Adrenal gland (tissue), 12 donors: ENCODE measurements around the gene NANOS3. TPM values are rescaled to one million over a fixed set of nuclear protein-coding genes. Genes with fewer than 3 reads are reported as not detected.

Experiments used
- DNase-seq, 7 donors: peaks; one replicate each; pipeline ENCODE4 v3.0.0-alpha.2; 2019 to 2020
- H3K27ac ChIP-seq, 5 donors: fragments of 200-600 bp; sonication (generic) in 4 of 5; 1 replicate in 3 of 5; 2 replicates in 2 of 5; pipeline versions ENCODE4 v1.5.1 to v1.8.0; 2016 to 2020; ENCODE audit warnings: mild to moderate bottlenecking in 1 of 5
- H3K27me3 ChIP-seq: fragments of 200-600 bp; 2 replicates; pipeline ENCODE4 v1.8.0; 2021
- H3K36me3 ChIP-seq, 2 donors: fragments of 200-600 bp; replicated peaks in 1 of 2; 1 replicate in 1 of 2; 2 replicates in 1 of 2; pipeline versions ENCODE4 v1.5.1 to v1.8.0; 2018 to 2022
- H3K4me1 ChIP-seq, 2 donors: fragments of 200-600 bp; replicated peaks in 1 of 2; 1 replicate in 1 of 2; 2 replicates in 1 of 2; pipeline versions ENCODE4 v1.5.1 to v1.8.0; 2018 to 2021
- H3K4me3 ChIP-seq, 4 donors: fragments of 200-600 bp; sonication (generic) in 3 of 4; one replicate each; pipeline ENCODE4 v1.5.1; 2016 to 2018
- H3K9me3 ChIP-seq, 3 donors: fragments of 200-600 bp; sonication (generic) in 1 of 3; replicated peaks in 1 of 3; 1 replicate in 2 of 3; 2 replicates in 1 of 3; pipeline versions ENCODE4 v1.5.1 to v1.8.0; 2016 to 2021
- POLR2A ChIP-seq, 2 donors: fragments of 450-650 bp; IDR thresholded peaks; one replicate each; pipeline ENCODE4 v1.6.1; 2017; ENCODE audit warnings: antibody characterized with exemption in 2 of 2, mild to moderate bottlenecking in 2 of 2, moderate library complexity in 1 of 2
- WGBS, 4 donors: extraction: QIAGEN DNeasy Blood & Tissue Kit in 2 of 4; methylation state at CpG; one replicate each; pipeline versions ENCODE4 v1.1.5 to v1.1.7; 2013 to 2017; 5-methylcytosine and 5-hydroxymethylcytosine counted together
- intact Hi-C, 2 donors: fragments of 100-400 bp; cut with DNase I; formaldehyde crosslinking; loops; one replicate each; pipeline versions ENCODE4 v1.14.1 to v1.15.0; 2022 to 2023
- microRNA counts, 2 donors: library from miRNA; unstranded; fragments of <30 nt; microRNA quantifications; one replicate each; lab custom pipeline; 2016
- microRNA-seq, 3 donors: library from miRNA; unstranded; fragments of <30 nt; microRNA quantifications; one replicate each; pipeline ENCODE4, GENCODE V29; 2017 to 2020
- polyA plus RNA-seq, 3 donors: library from polyadenylated mRNA; stranded (reverse); fragments of 200-250 nt in 2 of 3; fragments of 350-450 nt in 1 of 3; fragmentation: Illumina TruSeq in 1 of 3; extraction: RNeasy Lipid Tissue Mini Kit (QIAGEN cat#74804) in 1 of 3; gene quantifications; one replicate each; pipeline ENCODE4 v1.2.3, GENCODE V29; 2013 to 2014
- small RNA-seq, 2 donors: library from RNA; depleted of rRNA; stranded (forward); fragments of <200 nt; gene quantifications; one replicate each; pipeline ENCODE3, GENCODE V24; 2016
- total RNA-seq, 9 donors: library from RNA; depleted of rRNA in 4 of 9; stranded (reverse); fragments of >200 nt in 4 of 9; fragments of 120-200 nt in 1 of 9; fragmentation: NEBNext Ultra II Directional in 1 of 9; extraction: Animal tissue kit (Norgen Biotek cat#: 25700) in 1 of 9; gene quantifications; one replicate each; pipeline versions ENCODE4 v1.1.0 to v1.2.4, GENCODE V29; 2013 to 2023
- TF ChIP-seq, protein P1 (sequence below), 6 experiments: fragments of 450-650 bp in 4 of 6; fragments of 200-600 bp in 2 of 6; sonication (generic) in 1 of 6; IDR thresholded peaks; 1 replicate in 5 of 6; 2 replicates in 1 of 6; pipeline versions ENCODE4 v1.5.1 to v1.8.0; 2016 to 2021; ENCODE audit warnings: antibody characterized with exemption in 6 of 6, mild to moderate bottlenecking in 2 of 6, moderate library complexity in 1 of 6
- donor health status: healthy with polysubstance abuse.
- donor health status: Bipolar disorder and iron deficiency.
- donor health status: DM: yes; HTN: yes; CAD: no.
- donor health status: DM: no; HTN: no; CAD: no.
- donor health status: DM: no; HTN: no; CAD: no.
- donor health status: DM: yes; HTN: yes; CAD: no.

Gene NANOS3
- total and polyA plus RNA-seq, 12 donors: 0.28 to 1.9 (median 1.3) TPM; not detected in 8

DNA sequence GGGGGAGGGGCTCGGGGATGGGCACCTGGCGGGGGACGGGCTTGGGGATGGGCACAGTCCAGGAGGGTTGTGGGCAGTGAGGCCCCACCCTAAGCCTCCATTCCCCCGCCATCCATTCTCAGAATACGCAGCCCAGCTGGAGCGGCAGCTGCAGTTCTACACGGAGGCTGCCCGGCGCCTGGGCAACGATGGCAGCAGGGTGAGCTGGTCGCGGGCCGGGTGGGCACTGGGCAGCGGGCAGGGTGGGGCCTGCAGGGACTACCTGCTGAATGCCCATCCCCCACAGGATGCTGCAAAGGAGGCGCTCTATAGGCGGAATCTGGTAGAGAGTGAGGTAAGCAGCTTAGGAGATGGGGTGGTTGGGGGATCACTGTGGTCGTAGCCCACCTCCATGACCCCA is 53.0 kb downstream of the NANOS3 start:
- H3K36me3 ChIP-seq: peaks cover 0 to 21% of the 10 kb centered on the region in 2 donors
- no peak for DNase-seq
- TF ChIP-seq POLR2A (IDR thresholded peaks at IDR 0.05): no peak
- TF ChIP-seq, protein P1, sequence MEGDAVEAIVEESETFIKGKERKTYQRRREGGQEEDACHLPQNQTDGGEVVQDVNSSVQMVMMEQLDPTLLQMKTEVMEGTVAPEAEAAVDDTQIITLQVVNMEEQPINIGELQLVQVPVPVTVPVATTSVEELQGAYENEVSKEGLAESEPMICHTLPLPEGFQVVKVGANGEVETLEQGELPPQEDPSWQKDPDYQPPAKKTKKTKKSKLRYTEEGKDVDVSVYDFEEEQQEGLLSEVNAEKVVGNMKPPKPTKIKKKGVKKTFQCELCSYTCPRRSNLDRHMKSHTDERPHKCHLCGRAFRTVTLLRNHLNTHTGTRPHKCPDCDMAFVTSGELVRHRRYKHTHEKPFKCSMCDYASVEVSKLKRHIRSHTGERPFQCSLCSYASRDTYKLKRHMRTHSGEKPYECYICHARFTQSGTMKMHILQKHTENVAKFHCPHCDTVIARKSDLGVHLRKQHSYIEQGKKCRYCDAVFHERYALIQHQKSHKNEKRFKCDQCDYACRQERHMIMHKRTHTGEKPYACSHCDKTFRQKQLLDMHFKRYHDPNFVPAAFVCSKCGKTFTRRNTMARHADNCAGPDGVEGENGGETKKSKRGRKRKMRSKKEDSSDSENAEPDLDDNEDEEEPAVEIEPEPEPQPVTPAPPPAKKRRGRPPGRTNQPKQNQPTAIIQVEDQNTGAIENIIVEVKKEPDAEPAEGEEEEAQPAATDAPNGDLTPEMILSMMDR (IDR thresholded peaks at IDR 0.05): no peak

More for the DNA sequence above, 53.0 kb downstream of the NANOS3 start:
- WGBS, 4 donors: 85 to 89% (median 88%) methylated on average over 11 to 17 of the region's 17 CpGs; no CpG with 5 or more reads in 1 of the 4 donors
- Histone ChIP-seq H3K9me3 (no peaks in the 10 kb centered on the region), H3K4me1 (no peaks in the 10 kb centered on the region), H3K27ac (no peak overlapping the region), H3K27me3 (no peaks in the 10 kb centered on the region), H3K4me3 (no peak overlapping the region)
- intact Hi-C loops: no loop called here

MicroRNA genes within 50 kb of the gene (microRNA counts, 767-probe panel; counts per million panel counts)
- microRNA hsa-miR-181c-5p (lab: Ali Mortazavi, UCI) (2,395 to 2,836 counts per million in 2 donors), microRNA hsa-miR-23a-3p (lab: Ali Mortazavi, UCI) (6,904 to 8,358 counts per million in 2 donors), microRNA hsa-miR-24-3p (lab: Ali Mortazavi, UCI) (5,270 to 6,334 counts per million in 2 donors), microRNA hsa-miR-27a-3p (lab: Ali Mortazavi, UCI) (2,786 to 4,268 counts per million in 2 donors)

Small RNAs within 50 kb of the gene (microRNA-seq; reads per million reads assigned to microRNA genes)
- gene MIR181C: 99.2 to 309 (median 125) reads per million in 3 donors
- gene MIR181D: 116 to 211 (median 140) reads per million in 3 donors

Small RNAs within 50 kb of the gene (small RNA-seq; reads per million reads assigned to genes)
- gene MIR181C (23.2 to 82.7 reads per million in 2 donors), gene MIR181D (19.1 to 55.1 reads per million in 2 donors)

Other genes starting within 250 kb of the NANOS3 start
- gene MRI1, start 112.6 kb upstream of the NANOS3 start, total RNA-seq: 10 to 100 TPM; 16.8 to 69.6 (median 42.9) TPM
- gene MRI1, start 112.6 kb upstream of the NANOS3 start, polyA plus RNA-seq: 10 to 100 TPM; 11.9 to 34.6 (median 20.5) TPM
- 100 to 1,000 TPM in 8 of 9 donors, 10 to 100 TPM in 1; 95.8 to 224 (median 162) TPM for gene C19orf53, start 102.7 kb upstream of the NANOS3 start, total RNA-seq
- gene C19orf53, start 102.7 kb upstream of the NANOS3 start, polyA plus RNA-seq: 100 to 1,000 TPM; 134 to 459 (median 340) TPM
- gene ZSWIM4, start 81.7 kb upstream of the NANOS3 start, total RNA-seq: 10 to 100 TPM in 4 of 9 donors, 1 to 10 TPM in 5; 1.3 to 15.4 (median 9.5) TPM
- gene ZSWIM4, start 81.7 kb upstream of the NANOS3 start, polyA plus RNA-seq: 1 to 10 TPM; 1.7 to 6.4 (median 3.2) TPM
- 1 to 10 TPM in 4 of 9 donors, under 1 TPM in 4, not detected in 1; 0.21 to 1.8 (median 1.2) TPM for gene BRME1, start 29.0 kb downstream of the NANOS3 start, total RNA-seq
- gene BRME1, start 29.0 kb downstream of the NANOS3 start, polyA plus RNA-seq: 1 to 10 TPM in 2 of 3 donors, under 1 TPM in 1; 0.26 to 4.5 (median 4.1) TPM
- gene CC2D1A, start 29.1 kb downstream of the NANOS3 start, total RNA-seq: 10 to 100 TPM in 8 of 9 donors, 1 to 10 TPM in 1; 9.0 to 38.4 (median 28.8) TPM
- 100 to 1,000 TPM in 1 of 3 donors, 10 to 100 TPM in 2; 10.8 to 125 (median 68.1) TPM for gene CC2D1A, start 29.1 kb downstream of the NANOS3 start, polyA plus RNA-seq
- gene PODNL1, start 61.3 kb downstream of the NANOS3 start, total RNA-seq: 1 to 10 TPM in 1 of 9 donors, under 1 TPM in 5, not detected in 3; 0.35 to 2.1 (median 0.52) TPM
- gene PODNL1, start 61.3 kb downstream of the NANOS3 start, polyA plus RNA-seq: 1 to 10 TPM in 2 of 3 donors, under 1 TPM in 1; 0.15 to 1.7 (median 1.1) TPM
- 10 to 100 TPM in 7 of 9 donors, 1 to 10 TPM in 2; 7.6 to 22.8 (median 12.8) TPM for gene DCAF15, start 75.4 kb downstream of the NANOS3 start, total RNA-seq
- gene DCAF15, start 75.4 kb downstream of the NANOS3 start, polyA plus RNA-seq: 100 to 1,000 TPM in 1 of 3 donors, 10 to 100 TPM in 1, 1 to 10 TPM in 1; 6.7 to 147 (median 54.1) TPM
- 10 to 100 TPM in 3 of 9 donors, 1 to 10 TPM in 6; 1.5 to 21.4 (median 7.3) TPM for gene RFX1, start 129.2 kb downstream of the NANOS3 start, total RNA-seq
- 10 to 100 TPM in 1 of 3 donors, 1 to 10 TPM in 2; 1.4 to 15.4 (median 6.8) TPM for gene RFX1, start 129.2 kb downstream of the NANOS3 start, polyA plus RNA-seq
- not detected for gene RLN3, start 151.0 kb downstream of the NANOS3 start, total RNA-seq
- not detected for gene RLN3, start 151.0 kb downstream of the NANOS3 start, polyA plus RNA-seq
- 1 to 10 TPM; 1.2 to 5.2 (median 3.9) TPM for gene IL27RA, start 154.6 kb downstream of the NANOS3 start, total RNA-seq
- gene IL27RA, start 154.6 kb downstream of the NANOS3 start, polyA plus RNA-seq: 1 to 10 TPM; 1.6 to 3.6 (median 2.5) TPM
- gene PALM3, start 184.9 kb downstream of the NANOS3 start, total RNA-seq: under 1 TPM in 4 of 9 donors, not detected in 5; 0.22 to 0.76 (median 0.66) TPM
- 1 to 10 TPM in 1 of 3 donors, under 1 TPM in 2; 0.18 to 1.9 (median 0.27) TPM for gene PALM3, start 184.9 kb downstream of the NANOS3 start, polyA plus RNA-seq
- gene MISP3, start 195.7 kb downstream of the NANOS3 start, total RNA-seq: 10 to 100 TPM in 2 of 9 donors, 1 to 10 TPM in 6, under 1 TPM in 1; 0.78 to 87.9 (median 2.9) TPM
- gene MISP3, start 195.7 kb downstream of the NANOS3 start, polyA plus RNA-seq: 1 to 10 TPM; 1.7 to 9.8 (median 4.0) TPM
- gene C19orf67, start 208.6 kb downstream of the NANOS3 start, total RNA-seq: not detected
- gene C19orf67, start 208.6 kb downstream of the NANOS3 start, polyA plus RNA-seq: not detected
- gene SAMD1, start 213.6 kb downstream of the NANOS3 start, total RNA-seq: 10 to 100 TPM; 13.2 to 40.6 (median 25.9) TPM
- gene SAMD1, start 213.6 kb downstream of the NANOS3 start, polyA plus RNA-seq: 10 to 100 TPM; 10.0 to 41.9 (median 28.4) TPM
- 100 to 1,000 TPM in 8 of 9 donors, 10 to 100 TPM in 1; 74.1 to 457 (median 135) TPM for gene PRKACA, start 240.6 kb downstream of the NANOS3 start, total RNA-seq
- gene PRKACA, start 240.6 kb downstream of the NANOS3 start, polyA plus RNA-seq: 100 to 1,000 TPM; 145 to 352 (median 155) TPM